Muscle layer of duodenum (tissue), 2 donors: ENCODE data around the gene ZPR1.

Experiments used
- H3K27ac ChIP-seq: one replicate; pipeline ENCODE4 v1.7.0; 2013; ENCODE audit warnings: mild to moderate bottlenecking, low read length
- H3K27me3 ChIP-seq: one replicate; pipeline ENCODE4 v1.7.0; 2013; ENCODE audit warnings: low read depth, mild to moderate bottlenecking, control low read depth, low read length
- H3K36me3 ChIP-seq, 2 donors: one replicate each; pipeline ENCODE4 v1.7.0; 2013; ENCODE audit warnings: low read length in 2 of 2, control low read depth in 1 of 2, mild to moderate bottlenecking in 1 of 2; ENCODE audit not compliant: insufficient read depth in 2 of 2, control insufficient read depth in 1 of 2
- H3K4me1 ChIP-seq, 2 donors: one replicate each; pipeline ENCODE4 v1.7.0; 2013; ENCODE audit warnings: low read length in 2 of 2, mild to moderate bottlenecking in 2 of 2, control low read depth in 1 of 2, moderate library complexity in 1 of 2; ENCODE audit not compliant: insufficient read depth in 2 of 2, control insufficient read depth in 1 of 2
- H3K4me3 ChIP-seq, 2 donors: one replicate each; pipeline ENCODE4 v1.7.0; 2013; ENCODE audit warnings: low read length in 2 of 2, low read depth in 1 of 2, mild to moderate bottlenecking in 1 of 2
- H3K9me3 ChIP-seq, 2 donors: one replicate each; pipeline ENCODE4 v1.7.0; 2013; ENCODE audit warnings: low read length in 2 of 2, control low read depth in 1 of 2, mild to moderate bottlenecking in 1 of 2; ENCODE audit not compliant: control insufficient read depth in 1 of 2
- donor health status: healthy.

The ZPR1 gene

GRCh38 chr11:116733969-116734508, 53.8 kb downstream of the ZPR1 start:
- H3K36me3 ChIP-seq: no peaks in the 10 kb centered on the region
- no peaks in the 10 kb centered on the region for H3K27me3 ChIP-seq
- H3K9me3 ChIP-seq: no peaks in the 10 kb centered on the region
- no peak overlapping the region for H3K4me3 ChIP-seq
- no peak overlapping the region for H3K27ac ChIP-seq
- no peaks in the 10 kb centered on the region for H3K4me1 ChIP-seq

- Histone ChIP-seq H3K4me1 (no peaks in the 10 kb centered on the region), H3K36me3 (no peaks in the 10 kb centered on the region), H3K27ac (no peak overlapping the region), H3K27me3 (no peaks in the 10 kb centered on the region), H3K9me3 (no peaks in the 10 kb centered on the region), H3K4me3 (no peak overlapping the region)
These were observed 54.6 kb downstream of the ZPR1 start for GRCh38 chr11:116733043-116733755.

- no peaks in the 10 kb centered on the region for H3K9me3 ChIP-seq
- H3K27me3 ChIP-seq: no peaks in the 10 kb centered on the region
- no peaks in the 10 kb centered on the region for H3K36me3 ChIP-seq
- no peaks in the 10 kb centered on the region for H3K4me1 ChIP-seq
- H3K4me3 ChIP-seq: no peak overlapping the region
- no peak overlapping the region for H3K27ac ChIP-seq
These were observed 55.4 kb downstream of the ZPR1 start for GRCh38 chr11:116732271-116733042.

- Histone ChIP-seq H3K27ac (no peak overlapping the region), H3K4me3 (no peak overlapping the region), H3K4me1 (no peaks in the 10 kb centered on the region), H3K27me3 (no peaks in the 10 kb centered on the region), H3K9me3 (no peaks in the 10 kb centered on the region), H3K36me3 (no peaks in the 10 kb centered on the region)
These were observed 56.0 kb downstream of the ZPR1 start for GRCh38 chr11:116731821-116732220.

- H3K4me3 ChIP-seq: no peak overlapping the region
- no peaks in the 10 kb centered on the region for H3K9me3 ChIP-seq
- H3K27me3 ChIP-seq: no peaks in the 10 kb centered on the region
- no peaks in the 10 kb centered on the region for H3K4me1 ChIP-seq
- H3K27ac ChIP-seq: no peak overlapping the region
- no peaks in the 10 kb centered on the region for H3K36me3 ChIP-seq
These were observed 56.6 kb downstream of the ZPR1 start for GRCh38 chr11:116731097-116731761.

GRCh38 chr11:116730601-116731000, 57.2 kb downstream of the ZPR1 start:
- H3K9me3 ChIP-seq: no peaks in the 10 kb centered on the region
- H3K4me1 ChIP-seq: no peaks in the 10 kb centered on the region
- no peaks in the 10 kb centered on the region for H3K27me3 ChIP-seq
- H3K36me3 ChIP-seq: no peaks in the 10 kb centered on the region
- H3K27ac ChIP-seq: no peak overlapping the region
- H3K4me3 ChIP-seq: no peak overlapping the region

- H3K36me3 ChIP-seq: no peaks in the 10 kb centered on the region
- H3K27ac ChIP-seq: no peak overlapping the region
- H3K4me3 ChIP-seq: no peak overlapping the region
- no peaks in the 10 kb centered on the region for H3K9me3 ChIP-seq
- no peaks in the 10 kb centered on the region for H3K4me1 ChIP-seq
- H3K27me3 ChIP-seq: no peaks in the 10 kb centered on the region
These were observed 57.6 kb downstream of the ZPR1 start for GRCh38 chr11:116730241-116730561.

- Histone ChIP-seq H3K4me1 (no peaks in the 10 kb centered on the region), H3K36me3 (no peaks in the 10 kb centered on the region), H3K27me3 (no peaks in the 10 kb centered on the region), H3K27ac (no peak overlapping the region), H3K9me3 (no peaks in the 10 kb centered on the region), H3K4me3 (no peak overlapping the region)
These were observed 58.2 kb downstream of the ZPR1 start for GRCh38 chr11:116729501-116730240.

- no peaks in the 10 kb centered on the region for H3K9me3 ChIP-seq
- H3K36me3 ChIP-seq: no peaks in the 10 kb centered on the region
- H3K4me1 ChIP-seq: no peaks in the 10 kb centered on the region
- no peak overlapping the region for H3K4me3 ChIP-seq
- no peaks in the 10 kb centered on the region for H3K27me3 ChIP-seq
- H3K27ac ChIP-seq: no peak overlapping the region
These were observed 59.8 kb downstream of the ZPR1 start for GRCh38 chr11:116727990-116728389.

- Histone ChIP-seq H3K36me3 (no peaks in the 10 kb centered on the region), H3K4me1 (no peaks in the 10 kb centered on the region), H3K9me3 (no peaks in the 10 kb centered on the region), H3K4me3 (no peak overlapping the region), H3K27ac (no peak overlapping the region), H3K27me3 (no peaks in the 10 kb centered on the region)
These were observed 62.2 kb downstream of the ZPR1 start for GRCh38 chr11:116725434-116726221.
